CD8-positive, alpha-beta memory T cell (primary cell): Measurements from ENCODE around the gene MUC5B. TPM values are rescaled to one million over a fixed set of nuclear protein-coding genes. Genes with fewer than 3 reads are reported as not detected.
"Not testable (repeated sequence)": the region's sequence is repeated elsewhere in the genome, so short reads cannot be mapped to it uniquely, and the experiment has no call there.

Source experiments
- CTCF ChIA-PET: fragments of 350-600 bp; sonication (Branson Sonifier 250); formaldehyde crosslinking; loops from one replicate; lab custom pipeline; 2021; ENCODE audit warnings: antibody characterized with exemption; lab: Charles Lee
- POLR2A ChIA-PET: fragments of 350-600 bp; sonication (Branson Sonifier 250); formaldehyde crosslinking; loops from one replicate; lab custom pipeline; 2021; ENCODE audit warnings: antibody characterized with exemption; lab: Charles Lee
- DNase-seq, 5 donors: peaks; one replicate each; pipeline versions ENCODE4 v3.0.0 to v3.0.0-alpha.2; 2020 to 2022; ENCODE audit warnings: mixed read lengths in 1 of 5
- H3K27ac ChIP-seq: one replicate; pipeline ENCODE4 v1.7.0; 2013; ENCODE audit warnings: low read depth, mild to moderate bottlenecking, low read length, moderate library complexity
- H3K27me3 ChIP-seq: 2 replicates; pipeline ENCODE4 v1.7.0; 2013; ENCODE audit warnings: low read length, mild to moderate bottlenecking; ENCODE audit not compliant: insufficient read depth, poor library complexity, severe bottlenecking
- H3K36me3 ChIP-seq: 2 replicates; pipeline ENCODE4 v1.7.0; 2013; ENCODE audit warnings: mild to moderate bottlenecking, low read length, moderate library complexity; ENCODE audit not compliant: insufficient read depth
- H3K4me1 ChIP-seq: 2 replicates; pipeline ENCODE4 v1.7.0; 2013; ENCODE audit warnings: mild to moderate bottlenecking, low read length, moderate library complexity; ENCODE audit not compliant: insufficient read depth
- H3K4me3 ChIP-seq: 2 replicates; pipeline ENCODE4 v1.7.0; 2013; ENCODE audit warnings: mild to moderate bottlenecking, low read length
- H3K9me3 ChIP-seq: 2 replicates; pipeline ENCODE4 v1.7.0; 2013; ENCODE audit warnings: mild to moderate bottlenecking, low read length
- H3K27ac Mint-ChIP-seq, 8 donors: one replicate each; pipeline ENCODE4 v1.8.0; 2020 to 2021; ENCODE audit warnings: mixed read lengths in 8 of 8, mild to moderate bottlenecking in 6 of 8, inconsistent platforms in 3 of 8, moderate library complexity in 3 of 8
- H3K27me3 Mint-ChIP-seq, 2 donors: one replicate each; pipeline ENCODE4 v1.8.0; 2020 to 2021; ENCODE audit warnings: mixed read lengths in 2 of 2, mild to moderate bottlenecking in 1 of 2, moderate library complexity in 1 of 2
- H3K36me3 Mint-ChIP-seq, 3 donors: one replicate each; pipeline ENCODE4 v1.8.0; 2020 to 2021; ENCODE audit warnings: mixed read lengths in 3 of 3, inconsistent platforms in 1 of 3, mild to moderate bottlenecking in 1 of 3
- H3K4me1 Mint-ChIP-seq, 3 donors: one replicate each; pipeline ENCODE4 v1.8.0; 2020 to 2021; ENCODE audit warnings: mixed read lengths in 3 of 3, inconsistent platforms in 1 of 3, mild to moderate bottlenecking in 1 of 3
- H3K4me3 Mint-ChIP-seq, 7 donors: one replicate each; pipeline ENCODE4 v1.8.0; 2020 to 2021; ENCODE audit warnings: mixed read lengths in 7 of 7, mild to moderate bottlenecking in 6 of 7, moderate library complexity in 4 of 7, inconsistent platforms in 2 of 7
- H3K9me3 Mint-ChIP-seq, 5 donors: one replicate each; pipeline ENCODE4 v1.8.0; 2020 to 2022; ENCODE audit warnings: mixed read lengths in 5 of 5, mild to moderate bottlenecking in 3 of 5, moderate library complexity in 2 of 5, inconsistent platforms in 1 of 5
- polyA plus RNA-seq: library from polyadenylated mRNA; unstranded; fragments of 300-500 nt; fragmentation: Illumina TruSeq; gene quantifications from one replicate; pipeline ENCODE4 v1.2.3, GENCODE V29; 2021
- total RNA-seq, 2 experiments: library from RNA; stranded (reverse); gene quantifications; one replicate each; pipeline ENCODE4 v1.2.3, GENCODE V29; 2021

The MUC5B gene, protein sequence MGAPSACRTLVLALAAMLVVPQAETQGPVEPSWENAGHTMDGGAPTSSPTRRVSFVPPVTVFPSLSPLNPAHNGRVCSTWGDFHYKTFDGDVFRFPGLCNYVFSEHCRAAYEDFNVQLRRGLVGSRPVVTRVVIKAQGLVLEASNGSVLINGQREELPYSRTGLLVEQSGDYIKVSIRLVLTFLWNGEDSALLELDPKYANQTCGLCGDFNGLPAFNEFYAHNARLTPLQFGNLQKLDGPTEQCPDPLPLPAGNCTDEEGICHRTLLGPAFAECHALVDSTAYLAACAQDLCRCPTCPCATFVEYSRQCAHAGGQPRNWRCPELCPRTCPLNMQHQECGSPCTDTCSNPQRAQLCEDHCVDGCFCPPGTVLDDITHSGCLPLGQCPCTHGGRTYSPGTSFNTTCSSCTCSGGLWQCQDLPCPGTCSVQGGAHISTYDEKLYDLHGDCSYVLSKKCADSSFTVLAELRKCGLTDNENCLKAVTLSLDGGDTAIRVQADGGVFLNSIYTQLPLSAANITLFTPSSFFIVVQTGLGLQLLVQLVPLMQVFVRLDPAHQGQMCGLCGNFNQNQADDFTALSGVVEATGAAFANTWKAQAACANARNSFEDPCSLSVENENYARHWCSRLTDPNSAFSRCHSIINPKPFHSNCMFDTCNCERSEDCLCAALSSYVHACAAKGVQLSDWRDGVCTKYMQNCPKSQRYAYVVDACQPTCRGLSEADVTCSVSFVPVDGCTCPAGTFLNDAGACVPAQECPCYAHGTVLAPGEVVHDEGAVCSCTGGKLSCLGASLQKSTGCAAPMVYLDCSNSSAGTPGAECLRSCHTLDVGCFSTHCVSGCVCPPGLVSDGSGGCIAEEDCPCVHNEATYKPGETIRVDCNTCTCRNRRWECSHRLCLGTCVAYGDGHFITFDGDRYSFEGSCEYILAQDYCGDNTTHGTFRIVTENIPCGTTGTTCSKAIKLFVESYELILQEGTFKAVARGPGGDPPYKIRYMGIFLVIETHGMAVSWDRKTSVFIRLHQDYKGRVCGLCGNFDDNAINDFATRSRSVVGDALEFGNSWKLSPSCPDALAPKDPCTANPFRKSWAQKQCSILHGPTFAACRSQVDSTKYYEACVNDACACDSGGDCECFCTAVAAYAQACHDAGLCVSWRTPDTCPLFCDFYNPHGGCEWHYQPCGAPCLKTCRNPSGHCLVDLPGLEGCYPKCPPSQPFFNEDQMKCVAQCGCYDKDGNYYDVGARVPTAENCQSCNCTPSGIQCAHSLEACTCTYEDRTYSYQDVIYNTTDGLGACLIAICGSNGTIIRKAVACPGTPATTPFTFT (N-terminal part only)
- not detected for total RNA-seq
- polyA plus RNA-seq = not detected

GRCh38 chr11:1222491-1223345, at the start of gene MUC5B:
TSS of gene MUC5B (plus strand) at chr11:1223066. CDS start at chr11:1223124, 58 bp downstream.
- no peak within 1 kb of the TSS for H3K4me3 ChIP-seq
- H3K27me3 Mint-ChIP-seq = peaks cover 0 to 7% of the 10 kb centered on the region in 2 donors
- H3K9me3 ChIP-seq = no peaks in the 10 kb centered on the region
- DNase-seq = peak in 1 of 5 donors; percentile 42
- no peak within 1 kb of the TSS for H3K4me3 Mint-ChIP-seq
- H3K9me3 Mint-ChIP-seq = no peaks in the 10 kb centered on the region
- H3K27ac ChIP-seq = no peak within 1 kb of the TSS
- H3K27me3 ChIP-seq = no peaks in the 10 kb centered on the region
- ChIA-PET POLR2A (no interaction called here), CTCF (no interaction called here)
- no peaks in the 10 kb centered on the region for H3K4me1 Mint-ChIP-seq
- no peaks in the 10 kb centered on the region for H3K4me1 ChIP-seq
- H3K36me3 Mint-ChIP-seq = no peaks in the 10 kb centered on the region
- H3K27ac Mint-ChIP-seq = no peak within 1 kb of the TSS
- H3K36me3 ChIP-seq = no peaks in the 10 kb centered on the region

DNA sequence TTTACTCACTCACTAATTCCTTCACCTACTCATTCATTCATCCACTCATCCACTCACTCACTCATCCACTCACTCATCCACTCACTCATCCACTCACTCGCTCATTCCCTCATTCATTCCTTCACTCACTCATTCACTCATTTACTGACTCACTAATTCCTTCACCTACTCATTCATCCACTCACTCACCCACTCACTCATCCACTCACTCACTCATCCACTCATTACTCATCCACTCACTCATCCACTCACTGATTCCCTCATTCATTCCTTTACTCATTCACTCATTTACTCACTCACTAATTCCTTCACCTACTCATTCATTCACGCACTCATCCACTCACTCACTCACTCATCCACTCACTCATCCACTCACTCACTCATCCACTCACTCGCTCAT, 49.5 kb upstream of the MUC5B start:
- H3K9me3 Mint-ChIP-seq, H3K4me3 Mint-ChIP-seq, DNase-seq, H3K4me1 ChIP-seq, H3K36me3 Mint-ChIP-seq, H3K36me3 ChIP-seq, H3K9me3 ChIP-seq, H3K27ac Mint-ChIP-seq, POLR2A ChIA-PET, H3K4me1 Mint-ChIP-seq, H3K27me3 Mint-ChIP-seq, CTCF ChIA-PET, H3K27ac ChIP-seq, H3K4me3 ChIP-seq, H3K27me3 ChIP-seq: not testable (repeated sequence)

- POLR2A ChIA-PET = no interaction called here
These were observed 48.2 kb upstream of the MUC5B start for GRCh38 chr11:1174441-1175370.

DNA sequence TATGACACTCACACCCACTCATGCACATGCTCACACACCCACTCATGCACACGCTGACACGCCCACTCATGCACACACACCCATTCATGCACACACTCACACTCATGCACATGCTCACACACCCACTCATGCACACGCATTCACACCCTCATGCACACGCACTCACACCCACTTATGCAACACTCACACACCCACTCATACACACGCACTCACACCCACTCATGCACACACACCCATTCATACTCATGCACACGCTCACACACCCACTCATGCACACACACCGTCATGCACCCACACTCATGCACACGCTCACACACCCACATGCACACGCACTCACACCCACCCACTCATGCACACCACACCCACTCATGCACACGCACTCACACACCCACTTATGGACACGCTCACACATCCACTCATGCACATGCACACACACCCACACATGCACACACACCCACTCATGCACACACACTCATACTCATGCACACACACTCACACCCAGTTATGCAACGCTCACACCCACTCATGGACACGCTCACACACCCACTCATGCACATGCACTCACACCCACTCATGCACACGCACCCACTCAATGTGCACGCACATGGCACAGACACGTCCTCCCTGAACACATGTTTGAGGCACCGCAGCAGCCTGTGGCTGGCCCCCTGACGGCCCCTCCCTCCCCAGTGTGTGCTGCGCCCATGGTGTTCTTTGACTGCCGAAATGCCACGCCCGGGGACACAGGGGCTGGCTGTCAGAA, 47.2 kb upstream of the MUC5B start:
- POLR2A ChIA-PET = no interaction called here
- Mint-ChIP-seq H3K4me1 (no peaks in the 10 kb centered on the region), H3K4me3 (no peak overlapping the region), H3K27ac (no peak overlapping the region), H3K36me3 (no peaks in the 10 kb centered on the region), H3K9me3 (no peaks in the 10 kb centered on the region), H3K27me3 (peaks cover 0 to 3% of the 10 kb centered on the region in 2 donors)
- no peaks in the 10 kb centered on the region for H3K4me1 ChIP-seq
- CTCF ChIA-PET = no interaction called here
- H3K27me3 ChIP-seq = no peaks in the 10 kb centered on the region
- H3K36me3 ChIP-seq = no peaks in the 10 kb centered on the region
- no peak for DNase-seq
- no peak overlapping the region for H3K27ac ChIP-seq
- H3K9me3 ChIP-seq = no peaks in the 10 kb centered on the region
- H3K4me3 ChIP-seq = no peak overlapping the region

More at GRCh38 chr11:1174441-1175370, 48.2 kb upstream of the MUC5B start:
- H3K4me3 Mint-ChIP-seq = no peak overlapping the region
- CTCF ChIA-PET = no interaction called here
- no peaks in the 10 kb centered on the region for H3K4me1 ChIP-seq
- no peaks in the 10 kb centered on the region for H3K36me3 ChIP-seq
- H3K4me3 ChIP-seq = no peak overlapping the region
- no peaks in the 10 kb centered on the region for H3K4me1 Mint-ChIP-seq
- H3K27ac Mint-ChIP-seq = no peak overlapping the region
- H3K27me3 ChIP-seq = no peaks in the 10 kb centered on the region
- DNase-seq = no peak
- H3K36me3 Mint-ChIP-seq = no peaks in the 10 kb centered on the region
- no peaks in the 10 kb centered on the region for H3K9me3 Mint-ChIP-seq
- no peak overlapping the region for H3K27ac ChIP-seq
- H3K27me3 Mint-ChIP-seq = peaks cover 0 to 3% of the 10 kb centered on the region in 2 donors
- H3K9me3 ChIP-seq = no peaks in the 10 kb centered on the region

DNA sequence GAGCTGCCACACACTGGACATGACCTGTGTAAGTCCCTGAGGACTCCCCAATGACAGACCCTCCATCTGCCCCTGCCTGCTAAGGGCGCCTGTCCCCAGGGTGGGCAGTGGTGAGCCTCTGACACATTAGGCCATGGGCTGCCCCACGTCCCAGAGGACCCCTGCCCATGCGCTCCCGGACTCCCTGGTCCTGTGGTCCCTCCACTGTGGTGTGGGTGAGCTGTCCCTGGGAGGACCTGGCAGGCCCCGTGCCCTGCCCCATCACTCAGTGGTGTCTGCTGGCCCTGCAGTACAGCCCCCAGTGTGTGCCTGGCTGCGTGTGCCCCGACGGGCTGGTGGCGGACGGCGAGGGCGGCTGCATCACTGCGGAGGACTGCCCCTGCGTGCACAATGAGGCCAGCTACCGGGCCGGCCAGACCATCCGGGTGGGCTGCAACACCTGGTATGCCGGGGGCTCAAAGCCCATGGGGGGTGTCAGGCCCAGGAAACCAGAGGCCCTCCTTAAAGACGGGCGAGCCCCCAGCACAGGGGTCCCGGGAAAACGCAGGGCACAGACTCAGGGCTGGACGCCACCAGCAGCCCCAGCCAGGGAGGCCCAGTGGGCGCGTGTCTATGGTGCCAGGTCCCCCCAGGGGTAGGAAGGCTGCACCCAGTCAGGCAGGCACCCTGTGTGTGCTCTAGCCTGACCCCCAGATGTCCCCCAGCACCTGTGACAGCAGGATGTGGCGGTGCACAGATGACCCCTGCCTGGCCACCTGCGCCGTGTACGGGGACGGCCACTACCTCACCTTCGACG, 46.4 kb upstream of the MUC5B start:
- H3K4me3 ChIP-seq = no peak overlapping the region
- no peaks in the 10 kb centered on the region for H3K9me3 ChIP-seq
- POLR2A ChIA-PET = no interaction called here
- Mint-ChIP-seq H3K27me3 (peaks cover 0 to 3% of the 10 kb centered on the region in 2 donors), H3K4me3 (no peak overlapping the region), H3K9me3 (no peaks in the 10 kb centered on the region), H3K27ac (no peak overlapping the region), H3K36me3 (no peaks in the 10 kb centered on the region), H3K4me1 (no peaks in the 10 kb centered on the region)
- H3K4me1 ChIP-seq = no peaks in the 10 kb centered on the region
- no peaks in the 10 kb centered on the region for H3K27me3 ChIP-seq
- no peak overlapping the region for H3K27ac ChIP-seq
- no peak for DNase-seq
- CTCF ChIA-PET = no interaction called here
- H3K36me3 ChIP-seq = no peaks in the 10 kb centered on the region

DNA sequence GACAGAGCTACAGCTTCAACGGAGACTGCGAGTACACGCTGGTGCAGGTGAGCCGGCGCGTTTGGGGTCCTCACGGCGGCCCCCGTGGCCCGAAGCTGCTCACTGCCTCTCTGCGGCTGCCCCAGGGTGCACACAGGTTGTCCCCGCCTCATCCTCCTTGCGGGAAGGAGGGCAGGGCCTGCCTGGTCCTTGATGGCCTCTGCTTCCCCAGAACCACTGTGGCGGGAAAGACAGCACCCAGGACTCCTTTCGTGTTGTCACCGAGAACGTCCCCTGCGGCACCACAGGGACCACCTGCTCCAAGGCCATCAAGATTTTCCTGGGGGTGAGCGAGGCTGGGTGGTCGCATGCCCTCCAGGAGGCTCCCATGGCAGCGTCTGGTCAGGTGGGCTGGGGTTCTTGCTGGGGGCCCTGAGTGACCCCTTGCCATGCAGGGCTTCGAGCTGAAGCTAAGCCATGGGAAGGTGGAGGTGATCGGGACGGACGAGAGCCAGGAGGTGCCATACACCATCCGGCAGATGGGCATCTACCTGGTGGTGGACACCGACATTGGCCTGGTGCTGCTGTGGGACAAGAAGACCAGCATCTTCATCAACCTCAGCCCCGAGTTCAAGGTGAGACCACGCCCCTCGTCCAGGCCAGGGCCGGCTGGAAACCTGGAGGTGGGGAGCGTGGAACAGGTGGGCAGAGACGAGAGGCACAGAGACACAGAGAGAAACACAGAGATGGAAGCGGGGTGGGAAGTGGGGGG, 45.7 kb upstream of the MUC5B start:
- Histone ChIP-seq H3K27me3 (no peaks in the 10 kb centered on the region), H3K4me3 (no peak overlapping the region), H3K4me1 (no peaks in the 10 kb centered on the region), H3K36me3 (no peaks in the 10 kb centered on the region), H3K9me3 (no peaks in the 10 kb centered on the region), H3K27ac (no peak overlapping the region)
- ChIA-PET POLR2A (no interaction called here), CTCF (no interaction called here)
- DNase-seq = no peak
- no peaks in the 10 kb centered on the region for H3K9me3 Mint-ChIP-seq
- H3K4me3 Mint-ChIP-seq = no peak overlapping the region
- peaks cover 0 to 3% of the 10 kb centered on the region in 2 donors for H3K27me3 Mint-ChIP-seq
- no peaks in the 10 kb centered on the region for H3K36me3 Mint-ChIP-seq
- no peak overlapping the region for H3K27ac Mint-ChIP-seq
- H3K4me1 Mint-ChIP-seq = no peaks in the 10 kb centered on the region
